Neural cell (in vitro differentiated cells): ENCODE results near the gene ANKRD55. TPM values are rescaled to one million over a fixed set of nuclear protein-coding genes. Genes with fewer than 3 reads are reported as not detected.

Experiments
- H2AFZ ChIP-seq: fragments of 200-600, 300-800 bp; sonication (generic), shearing (Covaris generic); 2 replicates; pipeline ENCODE4 v1.6.0; 2014; ENCODE audit warnings: low read depth, mild to moderate bottlenecking, antibody characterized with exemption, low read length, moderate library complexity
- H3F3A ChIP-seq: fragments of 200-600 bp; shearing (Covaris generic); 2 replicates; pipeline ENCODE4 v1.6.1; 2016; ENCODE audit warnings: mild to moderate bottlenecking, moderate library complexity, mixed read lengths, antibody characterized with exemption, low read length; ENCODE audit not compliant: insufficient read depth, poor library complexity, severe bottlenecking
- H3K27ac ChIP-seq: fragments of 200-600, 300-800 bp; sonication (generic), shearing (Covaris generic); 2 replicates; pipeline ENCODE4 v1.5.1; 2014; ENCODE audit warnings: mild to moderate bottlenecking, low read length, moderate library complexity
- H3K27me3 ChIP-seq: fragments of 300-800, 200-600 bp; sonication (generic), shearing (Covaris generic); 2 replicates; pipeline ENCODE4 v1.6.0; 2014; ENCODE audit warnings: mild to moderate bottlenecking, low read depth, low read length, moderate library complexity; ENCODE audit not compliant: insufficient read depth
- H3K36me3 ChIP-seq: fragments of 300-800, 200-600 bp; sonication (generic), shearing (Covaris generic); 2 replicates; pipeline ENCODE4 v1.5.1; 2014; ENCODE audit warnings: mild to moderate bottlenecking, antibody characterized with exemption, low read length, moderate library complexity; ENCODE audit not compliant: insufficient read depth
- H3K4me2 ChIP-seq: fragments of 300-800, 200-600 bp; sonication (generic), shearing (Covaris generic); 2 replicates; pipeline ENCODE4 v1.6.0; 2014; ENCODE audit warnings: mild to moderate bottlenecking, low read length
- H3K4me3 ChIP-seq: fragments of 300-800, 200-600 bp; sonication (generic), shearing (Covaris generic); 2 replicates; pipeline ENCODE4 v1.5.1; 2014; ENCODE audit warnings: mild to moderate bottlenecking, low read length, moderate library complexity
- H3K79me2 ChIP-seq: fragments of 200-600 bp; shearing (Covaris generic); replicated peaks from 2 replicates; pipeline ENCODE4 v1.6.0; 2014; ENCODE audit warnings: mild to moderate bottlenecking, low read length, moderate library complexity; ENCODE audit not compliant: insufficient read depth
- H3K9ac ChIP-seq: fragments of 300-800, 200-600 bp; sonication (generic), shearing (Covaris generic); 2 replicates; pipeline ENCODE4 v1.6.1; 2016; ENCODE audit warnings: mild to moderate bottlenecking, low read length, mixed read lengths
- H3K9me2 ChIP-seq: fragments of 200-600 bp; shearing (Covaris generic); 2 replicates; pipeline ENCODE4 v1.6.1; 2016; ENCODE audit warnings: mild to moderate bottlenecking, low read length, mixed read lengths; ENCODE audit not compliant: insufficient read depth
- H3K9me3 ChIP-seq: fragments of 200-600, 300-800 bp; sonication (generic), shearing (Covaris generic); 2 replicates; pipeline ENCODE4 v1.6.1; 2016; ENCODE audit warnings: mild to moderate bottlenecking, mixed run types, low read length, moderate library complexity, mixed read lengths
- H4K20me1 ChIP-seq: fragments of 200-600 bp; shearing (Covaris generic); 2 replicates; pipeline ENCODE4 v1.6.1; 2016; ENCODE audit warnings: mild to moderate bottlenecking, mixed run types; ENCODE audit not compliant: insufficient read depth
- CTCF ChIP-seq: fragments of 450-650 bp; IDR thresholded peaks from 2 replicates; pipeline ENCODE4 v1.5.1; 2014; ENCODE audit warnings: antibody characterized with exemption, mild to moderate bottlenecking, moderate library complexity; ENCODE audit not compliant: poor library complexity, severe bottlenecking
- EP300 ChIP-seq: fragments of 450-650 bp; conservative IDR thresholded peaks from 2 replicates; pipeline ENCODE4 v1.6.1; 2014; ENCODE audit warnings: antibody characterized with exemption, mild to moderate bottlenecking, moderate library complexity; ENCODE audit not compliant: poor library complexity, severe bottlenecking
- EZH2 ChIP-seq: fragments of 200-600, 300-800 bp; shearing (Covaris generic), sonication (generic); IDR thresholded peaks from 2 replicates; pipeline ENCODE4 v1.6.1; 2014; ENCODE audit warnings: antibody characterized with exemption, low read length, borderline replicate concordance, mild to moderate bottlenecking; ENCODE audit not compliant: insufficient read depth, poor library complexity, severe bottlenecking
- MXI1 ChIP-seq: fragments of 450-650 bp; conservative IDR thresholded peaks from 2 replicates; pipeline ENCODE4 v1.6.1; 2014; ENCODE audit warnings: antibody characterized with exemption, mild to moderate bottlenecking; ENCODE audit not compliant: poor library complexity, severe bottlenecking
- POLR2AphosphoS5 ChIP-seq: IDR thresholded peaks from 2 replicates; pipeline ENCODE4 v1.6.1; 2012
- RAD21 ChIP-seq: fragments of 450-650 bp; conservative IDR thresholded peaks from 2 replicates; pipeline ENCODE4 v1.6.1; 2014; ENCODE audit warnings: antibody characterized with exemption, mild to moderate bottlenecking, moderate library complexity
- REST ChIP-seq: IDR thresholded peaks from 2 replicates; pipeline ENCODE4 v1.6.1; 2012; ENCODE audit warnings: borderline replicate concordance
- SMC3 ChIP-seq: fragments of 450-650 bp; conservative IDR thresholded peaks from 2 replicates; pipeline ENCODE4 v1.6.1; 2014; ENCODE audit warnings: antibody characterized with exemption, mild to moderate bottlenecking, moderate library complexity; ENCODE audit not compliant: poor library complexity
- TAF1 ChIP-seq: IDR thresholded peaks from 2 replicates; pipeline ENCODE4 v1.6.1; 2012; ENCODE audit warnings: low read depth
- polyA plus RNA-seq: library from polyadenylated mRNA; depleted of rRNA; stranded (reverse); fragments of >200 nt; gene quantifications from 2 replicates; pipeline ENCODE4 v1.2.3, GENCODE V29; 2014

Gene ANKRD55
- polyA plus RNA-seq, 1 donor from 2014 or later, result 49.8 TPM

DNA sequence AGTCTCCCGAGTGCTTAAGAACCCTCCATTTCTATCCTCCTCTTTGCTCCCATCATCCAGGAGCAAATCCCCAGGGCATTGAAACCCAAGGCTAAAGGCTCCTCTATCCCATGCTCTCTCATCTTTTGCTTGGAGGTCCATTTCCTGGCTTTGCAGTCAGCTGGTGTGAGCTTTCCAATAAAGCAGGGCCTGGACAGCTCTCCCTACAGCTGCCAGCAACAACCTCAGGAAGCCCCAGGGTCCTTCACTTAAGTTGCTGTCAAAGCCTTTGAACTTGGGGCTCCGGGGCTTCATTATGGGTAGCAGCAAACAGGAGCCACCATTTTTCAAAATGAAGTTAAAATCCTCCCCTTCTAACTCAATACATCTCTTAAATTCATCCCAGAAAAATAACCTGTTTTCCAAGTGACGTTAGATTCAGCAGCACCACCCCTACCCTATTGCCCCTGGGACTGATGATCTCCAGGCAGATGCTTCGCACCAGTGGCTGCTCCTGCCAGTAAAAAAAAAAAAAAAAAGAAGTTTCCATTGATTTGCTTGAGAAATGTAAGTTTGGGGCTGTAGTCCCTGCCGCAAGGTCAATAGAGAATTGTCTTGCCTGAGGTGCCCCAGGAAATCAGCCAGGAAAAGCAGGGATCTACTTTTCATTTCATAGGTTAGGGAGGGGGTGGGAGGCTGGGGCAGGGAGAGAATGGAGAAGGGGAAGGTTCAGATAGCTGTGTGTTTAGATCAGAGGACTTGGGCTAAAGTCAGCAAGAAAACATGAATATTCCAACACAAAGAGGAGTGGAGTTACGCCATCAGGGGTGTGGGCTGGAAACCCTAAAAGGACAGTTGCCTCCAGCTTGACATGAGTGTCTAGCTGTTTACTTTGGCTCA lies 154.6 kb downstream of the ANKRD55 start:
- H4K20me1 ChIP-seq, result no peaks in the 10 kb centered on the region
- no peak overlapping the region for H3K4me3 ChIP-seq
- no peak for TF ChIP-seq SMC3
- TF ChIP-seq RAD21, result no peak
- TF ChIP-seq POLR2AphosphoS5, result no peak
- TF ChIP-seq TAF1, result no peak
- TF ChIP-seq CTCF, result no peak
- TF ChIP-seq EZH2, result no peak
- TF ChIP-seq MXI1, result no peak
- no peak for TF ChIP-seq EP300
- no peak for TF ChIP-seq REST
- no peak overlapping the region for H3K4me2 ChIP-seq
- H3K79me2 ChIP-seq, result no peaks in the 10 kb centered on the region
- no peak overlapping the region for H2AFZ ChIP-seq
- H3K36me3 ChIP-seq, result no peaks in the 10 kb centered on the region
- no peak overlapping the region for H3K27ac ChIP-seq
- H3K9me3 ChIP-seq, result no peaks in the 10 kb centered on the region
- no peaks in the 10 kb centered on the region for H3F3A ChIP-seq
- no peaks in the 10 kb centered on the region for H3K27me3 ChIP-seq
- no peak overlapping the region for H3K9ac ChIP-seq
- H3K9me2 ChIP-seq, result no peaks in the 10 kb centered on the region

DNA sequence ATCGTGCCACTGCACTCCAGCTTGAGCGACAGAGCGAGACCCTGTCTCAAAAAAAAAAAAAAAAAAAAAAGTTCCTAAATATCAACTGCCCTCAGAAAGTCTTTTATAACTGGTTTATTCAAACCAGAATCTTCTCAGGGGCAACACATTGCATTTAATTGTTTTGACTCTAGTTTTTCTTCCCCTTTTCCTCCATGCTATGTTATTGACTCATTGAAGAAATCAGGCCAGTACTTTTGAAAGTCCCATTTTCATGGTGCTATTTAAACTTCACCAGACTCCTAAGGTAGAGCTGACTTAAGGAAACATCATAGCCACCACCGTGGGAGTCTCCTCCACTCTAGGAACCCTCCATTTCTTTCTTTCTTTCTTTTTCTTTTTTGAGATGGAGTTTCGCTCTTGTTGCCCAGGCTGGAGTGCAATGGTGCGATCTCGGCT lies 155.3 kb downstream of the ANKRD55 start:
- H3K9ac ChIP-seq, result no peak overlapping the region
- TF ChIP-seq REST, result no peak
- no peak for TF ChIP-seq RAD21
- TF ChIP-seq SMC3, result no peak
- no peak for TF ChIP-seq TAF1
- no peak for TF ChIP-seq MXI1
- no peak for TF ChIP-seq EZH2
- TF ChIP-seq EP300, result no peak
- TF ChIP-seq CTCF, result no peak
- TF ChIP-seq POLR2AphosphoS5, result no peak
- no peaks in the 10 kb centered on the region for H3K9me3 ChIP-seq
- H4K20me1 ChIP-seq, result no peaks in the 10 kb centered on the region
- no peaks in the 10 kb centered on the region for H3K27me3 ChIP-seq
- no peaks in the 10 kb centered on the region for H3K79me2 ChIP-seq
- no peaks in the 10 kb centered on the region for H3F3A ChIP-seq
- H2AFZ ChIP-seq, result no peak overlapping the region
- H3K4me3 ChIP-seq, result no peak overlapping the region
- H3K27ac ChIP-seq, result no peak overlapping the region
- no peaks in the 10 kb centered on the region for H3K9me2 ChIP-seq
- no peaks in the 10 kb centered on the region for H3K36me3 ChIP-seq
- no peak overlapping the region for H3K4me2 ChIP-seq
